Peyer's patch (tissue), 4 donors: Measurements from ENCODE around the gene SCUBE3.

Experiments
- POLR2A ChIP-seq, 2 donors: fragments of 450-650 bp; IDR thresholded peaks; one replicate each; pipeline ENCODE4 v1.5.1; 2017; ENCODE audit warnings: antibody characterized with exemption in 2 of 2, mild to moderate bottlenecking in 2 of 2, moderate library complexity in 2 of 2
- TF ChIP-seq, protein P1 (sequence below), 6 experiments: fragments of 450-650 bp in 4 of 6; fragments of 200-600 bp in 2 of 6; sonication (generic) in 1 of 6; IDR thresholded peaks; one replicate each; pipeline ENCODE4 v1.5.1; 2017 to 2019; ENCODE audit warnings: antibody characterized with exemption in 6 of 6, mild to moderate bottlenecking in 3 of 6, moderate library complexity in 1 of 6

- TF ChIP-seq, protein P1, sequence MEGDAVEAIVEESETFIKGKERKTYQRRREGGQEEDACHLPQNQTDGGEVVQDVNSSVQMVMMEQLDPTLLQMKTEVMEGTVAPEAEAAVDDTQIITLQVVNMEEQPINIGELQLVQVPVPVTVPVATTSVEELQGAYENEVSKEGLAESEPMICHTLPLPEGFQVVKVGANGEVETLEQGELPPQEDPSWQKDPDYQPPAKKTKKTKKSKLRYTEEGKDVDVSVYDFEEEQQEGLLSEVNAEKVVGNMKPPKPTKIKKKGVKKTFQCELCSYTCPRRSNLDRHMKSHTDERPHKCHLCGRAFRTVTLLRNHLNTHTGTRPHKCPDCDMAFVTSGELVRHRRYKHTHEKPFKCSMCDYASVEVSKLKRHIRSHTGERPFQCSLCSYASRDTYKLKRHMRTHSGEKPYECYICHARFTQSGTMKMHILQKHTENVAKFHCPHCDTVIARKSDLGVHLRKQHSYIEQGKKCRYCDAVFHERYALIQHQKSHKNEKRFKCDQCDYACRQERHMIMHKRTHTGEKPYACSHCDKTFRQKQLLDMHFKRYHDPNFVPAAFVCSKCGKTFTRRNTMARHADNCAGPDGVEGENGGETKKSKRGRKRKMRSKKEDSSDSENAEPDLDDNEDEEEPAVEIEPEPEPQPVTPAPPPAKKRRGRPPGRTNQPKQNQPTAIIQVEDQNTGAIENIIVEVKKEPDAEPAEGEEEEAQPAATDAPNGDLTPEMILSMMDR (IDR thresholded peaks at IDR 0.05): no peak
- TF ChIP-seq POLR2A (IDR thresholded peaks at IDR 0.05): no peak
These were observed 25.1 kb downstream of the SCUBE3 start for GRCh38 chr6:35238843-35239289.
